Smooth muscle cell (in vitro differentiated cells): Measurements from ENCODE around the gene KCNMA1. TPM values are rescaled to one million over a fixed set of nuclear protein-coding genes. Genes with fewer than 3 reads are reported as not detected.

Experiments
- DNase-seq: peaks from one replicate; lab custom pipeline; 2025; ENCODE audit not compliant: unreplicated experiment; lab: John Stamatoyannopoulos, UW
- H2AFZ ChIP-seq: fragments of 200-600 bp; sonication (generic); 2 replicates; pipeline ENCODE4 v1.6.0; 2016; ENCODE audit warnings: antibody characterized with exemption, low read depth, mild to moderate bottlenecking
- H3F3A ChIP-seq: fragments of 200-600 bp; sonication (generic); 2 replicates; pipeline ENCODE4 v1.6.0; 2017; ENCODE audit warnings: antibody characterized with exemption, low read depth
- H3K27ac ChIP-seq: fragments of 200-600 bp; sonication (generic); 2 replicates; pipeline ENCODE4 v1.5.1; 2016; ENCODE audit warnings: low read depth, mild to moderate bottlenecking
- H3K27me3 ChIP-seq: fragments of 200-600 bp; sonication (generic); 2 replicates; pipeline ENCODE4 v1.6.1; 2016; ENCODE audit warnings: low read depth, mild to moderate bottlenecking
- H3K36me3 ChIP-seq: fragments of 200-600 bp; sonication (generic); 2 replicates; pipeline ENCODE4 v1.5.1; 2016; ENCODE audit warnings: low read depth
- H3K4me1 ChIP-seq: fragments of 200-600 bp; sonication (generic); 2 replicates; pipeline ENCODE4 v1.5.1; 2016; ENCODE audit warnings: low read depth
- H3K4me2 ChIP-seq: fragments of 200-600 bp; sonication (generic); 2 replicates; pipeline ENCODE4 v1.6.0; 2016; ENCODE audit warnings: mild to moderate bottlenecking
- H3K4me3 ChIP-seq: fragments of 200-600 bp; sonication (generic); 2 replicates; pipeline ENCODE4 v1.5.1; 2016; ENCODE audit warnings: mild to moderate bottlenecking
- H3K79me2 ChIP-seq: fragments of 200-600 bp; sonication (generic); 2 replicates; pipeline ENCODE4 v1.6.0; 2016; ENCODE audit warnings: low read depth, mild to moderate bottlenecking
- H3K9ac ChIP-seq: fragments of 200-600 bp; sonication (generic); 2 replicates; pipeline ENCODE4 v1.6.0; 2016; ENCODE audit warnings: low read depth
- H3K9me3 ChIP-seq: fragments of 200-600 bp; sonication (generic); replicated peaks from 2 replicates; pipeline ENCODE4 v1.5.1; 2016; ENCODE audit warnings: low read depth
- H4K20me1 ChIP-seq: fragments of 200-600 bp; sonication (generic); 2 replicates; pipeline ENCODE4 v1.6.0; 2016; ENCODE audit warnings: low read depth
- WGBS: methylation state at CpG from one replicate; pipeline ENCODE4 v1.1.7; 2016; ENCODE audit warnings: low lambda C conversion rate; 5-methylcytosine and 5-hydroxymethylcytosine counted together
- polyA plus RNA-seq: library from polyadenylated mRNA; unstranded; fragments of >200 nt; fragmentation: Nextera tagmentation; extraction: Ambion mirVana; gene quantifications from 2 replicates; pipeline ENCODE4 v1.2.1, GENCODE V29; 2016
- total RNA-seq: library from RNA; depleted of rRNA; stranded (reverse); fragments of >200 nt; gene quantifications from 2 replicates; pipeline ENCODE4 v1.2.3, GENCODE V29; 2014
- TF ChIP-seq, protein P1 (sequence below): fragments of 200-600 bp; sonication (generic); IDR thresholded peaks from 2 replicates; pipeline ENCODE4 v1.5.1; 2017; ENCODE audit warnings: borderline replicate concordance, mild to moderate bottlenecking, antibody characterized with exemption; ENCODE audit not compliant: insufficient read depth, poor library complexity, severe bottlenecking

KCNMA1 gene
- total and polyA plus RNA-seq, 2 experiments from 2014 or later = 9.1 to 23.4 TPM

DNA sequence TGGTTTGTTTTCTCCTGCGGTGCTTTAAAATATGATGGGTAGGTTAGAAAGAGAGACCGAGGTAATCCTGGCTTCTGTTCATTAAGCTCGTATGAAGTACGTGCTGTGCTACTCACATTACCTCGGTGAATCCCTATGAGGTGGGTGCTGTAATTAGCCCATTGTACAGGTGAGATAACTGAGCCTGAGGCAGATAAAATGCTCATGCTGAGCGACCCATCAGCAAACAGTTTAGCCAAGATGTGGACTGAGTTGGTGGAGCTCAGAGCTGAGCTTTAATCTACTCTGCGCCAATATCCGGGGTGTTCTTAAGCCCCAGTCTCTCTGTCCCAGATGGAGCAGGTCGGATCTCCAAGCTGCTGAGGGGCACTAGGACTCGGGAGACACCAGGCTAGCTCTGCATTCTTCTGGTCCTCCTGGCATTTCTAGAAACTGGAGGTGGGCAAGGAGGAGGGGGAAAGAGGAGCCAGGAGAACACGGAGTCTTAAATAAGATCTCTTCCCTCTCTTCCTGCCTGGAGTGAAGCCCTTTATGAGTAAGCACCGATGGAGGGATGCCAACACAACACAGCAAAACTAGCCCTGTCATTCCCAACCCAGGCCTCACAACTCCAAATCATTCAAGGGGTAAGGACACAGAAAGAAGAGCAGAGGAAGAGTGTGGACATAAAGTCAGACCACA lies 458.5 kb downstream of the KCNMA1 start:
- DNase-seq = no peak
- Histone ChIP-seq H2AFZ (no peak overlapping the region), H3K9me3 (no peaks in the 10 kb centered on the region), H3K9ac (no peak overlapping the region), H3K4me2 (no peak overlapping the region), H3K4me3 (no peak overlapping the region), H3K79me2 (no peaks in the 10 kb centered on the region), H4K20me1 (no peaks in the 10 kb centered on the region), H3K27me3 (no peaks in the 10 kb centered on the region), H3F3A (no peaks in the 10 kb centered on the region), H3K27ac (no peak overlapping the region), H3K36me3 (no peaks in the 10 kb centered on the region), H3K4me1 (no peaks in the 10 kb centered on the region)
- TF ChIP-seq, protein P1, sequence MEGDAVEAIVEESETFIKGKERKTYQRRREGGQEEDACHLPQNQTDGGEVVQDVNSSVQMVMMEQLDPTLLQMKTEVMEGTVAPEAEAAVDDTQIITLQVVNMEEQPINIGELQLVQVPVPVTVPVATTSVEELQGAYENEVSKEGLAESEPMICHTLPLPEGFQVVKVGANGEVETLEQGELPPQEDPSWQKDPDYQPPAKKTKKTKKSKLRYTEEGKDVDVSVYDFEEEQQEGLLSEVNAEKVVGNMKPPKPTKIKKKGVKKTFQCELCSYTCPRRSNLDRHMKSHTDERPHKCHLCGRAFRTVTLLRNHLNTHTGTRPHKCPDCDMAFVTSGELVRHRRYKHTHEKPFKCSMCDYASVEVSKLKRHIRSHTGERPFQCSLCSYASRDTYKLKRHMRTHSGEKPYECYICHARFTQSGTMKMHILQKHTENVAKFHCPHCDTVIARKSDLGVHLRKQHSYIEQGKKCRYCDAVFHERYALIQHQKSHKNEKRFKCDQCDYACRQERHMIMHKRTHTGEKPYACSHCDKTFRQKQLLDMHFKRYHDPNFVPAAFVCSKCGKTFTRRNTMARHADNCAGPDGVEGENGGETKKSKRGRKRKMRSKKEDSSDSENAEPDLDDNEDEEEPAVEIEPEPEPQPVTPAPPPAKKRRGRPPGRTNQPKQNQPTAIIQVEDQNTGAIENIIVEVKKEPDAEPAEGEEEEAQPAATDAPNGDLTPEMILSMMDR = no peak
- WGBS = 73% methylated on average over 12 of the region's 12 CpGs

DNA sequence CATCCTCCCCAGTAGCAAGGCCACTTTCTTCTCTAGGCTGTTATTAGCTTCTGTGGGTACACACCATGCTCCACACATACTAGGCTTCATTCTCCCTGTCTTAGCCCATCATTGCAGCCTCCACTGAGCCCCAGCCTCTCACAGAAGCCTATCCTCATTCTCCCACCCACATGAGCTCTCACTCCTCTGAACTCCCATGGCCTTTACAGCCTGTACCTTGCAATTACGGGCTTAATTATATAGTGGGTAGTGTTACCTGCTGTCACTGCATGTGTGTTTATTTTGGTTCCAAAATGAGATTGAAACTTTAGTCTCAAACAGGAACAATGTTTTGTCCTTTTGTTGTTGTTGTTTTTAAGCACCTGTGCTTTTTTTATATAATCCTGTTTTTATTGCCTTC lies 460.0 kb downstream of the KCNMA1 start:
- H3K79me2 ChIP-seq = no peaks in the 10 kb centered on the region
- no peaks in the 10 kb centered on the region for H4K20me1 ChIP-seq
- no peaks in the 10 kb centered on the region for H3K9me3 ChIP-seq
- no peak for DNase-seq
- H3K9ac ChIP-seq = no peak overlapping the region
- no peaks in the 10 kb centered on the region for H3K4me1 ChIP-seq
- no peaks in the 10 kb centered on the region for H3F3A ChIP-seq
- TF ChIP-seq, protein P1 = no peak
- 64% methylated on average over 1 of the region's 1 CpG for WGBS
- no peak overlapping the region for H3K4me3 ChIP-seq
- no peaks in the 10 kb centered on the region for H3K36me3 ChIP-seq
- no peak overlapping the region for H3K27ac ChIP-seq
- H2AFZ ChIP-seq = no peak overlapping the region
- no peaks in the 10 kb centered on the region for H3K27me3 ChIP-seq
- no peak overlapping the region for H3K4me2 ChIP-seq

DNA sequence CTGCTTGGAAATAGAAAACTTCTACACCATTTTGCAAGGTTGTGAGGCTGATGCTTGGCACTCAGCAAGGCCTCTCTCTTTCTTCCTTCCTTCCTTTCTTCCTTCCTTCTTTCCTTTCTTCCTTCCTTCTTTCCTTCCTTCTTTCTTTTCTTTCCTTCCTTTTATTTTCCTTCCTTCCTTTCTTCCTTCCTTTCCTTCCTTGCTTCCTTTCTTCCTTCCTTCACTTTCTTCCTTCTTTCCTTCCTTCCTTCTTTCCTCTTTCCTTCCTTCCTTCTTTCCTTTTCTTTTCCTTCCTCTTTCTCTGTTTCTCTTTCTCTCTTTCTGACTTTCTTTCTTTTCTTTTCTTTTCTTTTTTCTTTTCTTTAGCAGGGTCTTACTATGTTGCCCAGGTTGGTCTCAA lies 460.4 kb downstream of the KCNMA1 start:
- TF ChIP-seq, protein P1 = no peak
- Histone ChIP-seq H3K9me3 (no peaks in the 10 kb centered on the region), H3K4me3 (no peak overlapping the region), H3K9ac (no peak overlapping the region), H2AFZ (no peak overlapping the region), H3K79me2 (no peaks in the 10 kb centered on the region), H3F3A (no peaks in the 10 kb centered on the region), H3K36me3 (no peaks in the 10 kb centered on the region), H3K4me2 (no peak overlapping the region), H4K20me1 (no peaks in the 10 kb centered on the region), H3K27me3 (no peaks in the 10 kb centered on the region), H3K27ac (no peak overlapping the region), H3K4me1 (no peaks in the 10 kb centered on the region)
- DNase-seq = no peak

DNA sequence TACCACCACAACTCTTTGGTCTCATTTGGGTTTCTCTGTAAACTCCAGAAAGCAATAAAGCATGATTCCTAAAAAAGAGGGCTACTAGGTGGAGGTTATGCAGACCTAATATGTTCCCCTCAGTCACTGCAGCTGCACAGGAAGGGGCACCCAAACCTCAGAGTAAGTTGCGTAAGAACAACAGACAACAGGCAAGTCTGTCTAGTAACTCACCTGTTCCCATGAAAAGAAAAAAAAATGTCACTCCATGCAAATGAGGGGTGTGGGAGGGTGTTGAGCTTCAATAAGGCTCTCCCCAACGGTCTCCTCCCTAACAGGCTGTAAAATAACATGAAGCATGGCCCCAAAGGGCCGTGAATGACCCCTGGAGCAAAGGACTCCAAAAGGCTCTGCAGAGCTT lies 461.4 kb downstream of the KCNMA1 start:
- no peak for DNase-seq
- TF ChIP-seq, protein P1 = no peak
- Histone ChIP-seq H3K9me3 (no peaks in the 10 kb centered on the region), H3K4me3 (no peak overlapping the region), H3K36me3 (no peaks in the 10 kb centered on the region), H3K9ac (no peak overlapping the region), H2AFZ (no peak overlapping the region), H3K4me2 (no peak overlapping the region), H3F3A (no peaks in the 10 kb centered on the region), H4K20me1 (no peaks in the 10 kb centered on the region), H3K79me2 (no peaks in the 10 kb centered on the region), H3K4me1 (no peaks in the 10 kb centered on the region), H3K27ac (no peak overlapping the region), H3K27me3 (no peaks in the 10 kb centered on the region)
- WGBS = 80% methylated on average over 3 of the region's 3 CpGs
